IPS-NIHi7 (cell line): ENCODE data around the gene MSANTD1.

Source experiments
- DNase-seq: peaks from one replicate; pipeline ENCODE4 v3.0.0; 2012; ENCODE audit warnings: mixed read lengths; ENCODE audit errors: extremely low spot score

MSANTD1 gene

GRCh38 chr4:3263053-3263875 is 14.3 kb downstream of the MSANTD1 start:
- no peak for DNase-seq

DNA sequence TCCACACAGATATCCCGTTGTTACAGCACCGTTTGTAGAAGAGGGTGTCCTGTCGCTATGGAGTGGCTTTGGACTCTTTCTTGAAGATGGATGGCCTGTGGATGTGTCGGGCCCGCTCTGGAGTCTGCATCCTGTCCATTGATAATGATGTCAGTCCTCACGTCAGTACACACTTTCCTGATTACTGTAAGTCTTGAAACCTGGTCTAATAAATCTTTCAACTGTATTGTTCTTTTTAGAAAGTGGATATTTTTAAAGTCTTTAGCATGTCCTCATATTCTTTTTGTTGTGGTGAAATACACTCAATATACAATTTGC is 14.9 kb downstream of the MSANTD1 start:
- DNase-seq = no peak

GRCh38 chr4:3266076-3266475 is 17.1 kb downstream of the MSANTD1 start:
- no peak for DNase-seq

GRCh38 chr4:3267576-3268394 is 18.8 kb downstream of the MSANTD1 start:
- DNase-seq = peak; percentile 57

- DNase-seq = no peak
Observed at GRCh38 chr4:3268395-3269104, 19.6 kb downstream of the MSANTD1 start.

DNA sequence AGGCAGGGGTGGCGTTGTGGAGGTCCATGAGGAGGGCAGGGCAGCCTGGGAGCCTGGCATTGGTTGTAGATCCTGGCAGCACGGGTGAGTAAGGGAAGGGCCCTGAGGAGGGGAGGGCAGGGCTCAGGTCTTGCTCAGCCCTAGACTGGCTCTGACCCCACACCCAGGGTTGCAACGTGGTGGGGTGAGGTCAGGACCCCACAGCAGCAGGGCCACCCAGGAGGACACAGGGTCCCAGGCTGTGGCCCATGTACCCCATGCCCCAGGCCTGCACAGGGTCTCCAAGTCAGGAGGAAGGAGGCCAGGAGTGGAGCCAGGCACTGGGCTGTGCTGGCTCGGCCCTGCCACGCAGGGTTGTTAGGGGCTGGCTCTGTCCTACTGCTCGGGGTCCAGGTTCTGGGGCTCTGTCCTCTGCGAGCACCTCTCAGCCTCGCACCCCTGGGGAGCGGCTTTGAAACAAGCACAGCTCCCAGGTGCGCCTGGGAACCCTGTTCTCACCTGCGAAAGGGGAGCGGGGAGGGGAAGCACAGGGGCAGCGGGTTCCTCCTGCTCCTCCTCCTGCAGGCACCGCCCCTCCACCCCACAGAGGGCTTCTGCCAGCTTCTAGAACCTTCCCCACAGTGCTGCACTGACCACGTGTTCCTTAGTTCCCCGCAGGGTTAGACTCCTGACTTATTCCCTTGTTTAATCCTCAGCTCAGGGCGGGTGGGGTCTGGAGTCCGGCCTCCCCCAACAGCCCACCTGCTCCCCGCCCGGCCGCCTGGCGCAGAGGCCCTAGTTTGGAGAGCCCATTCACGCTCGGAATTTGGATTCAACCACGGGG is 20.4 kb downstream of the MSANTD1 start:
- no peak for DNase-seq

- DNase-seq = no peak
Observed at GRCh38 chr4:3269991-3270611, 21.1 kb downstream of the MSANTD1 start.

- DNase-seq = no peak
Observed at GRCh38 chr4:3271131-3271530, 22.2 kb downstream of the MSANTD1 start.

DNA sequence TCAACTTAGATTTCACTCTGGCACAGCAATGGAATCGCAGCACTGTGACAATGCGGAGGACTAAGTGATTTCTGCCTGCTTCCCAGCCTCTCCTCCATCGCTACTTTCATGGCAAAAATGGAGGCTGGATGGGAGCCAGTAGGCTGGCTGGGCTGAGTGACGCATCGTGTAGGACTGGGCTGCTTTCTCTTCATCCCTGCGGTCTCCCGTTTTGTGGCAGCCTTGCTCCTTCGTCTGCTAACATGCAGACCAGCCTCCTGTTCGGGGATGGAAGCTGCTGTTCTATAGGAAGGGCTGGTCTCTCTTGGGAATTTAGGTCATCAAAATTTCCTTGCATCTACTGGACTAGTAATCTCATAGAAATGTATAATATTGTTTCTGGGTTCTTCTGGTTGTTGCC is 28.0 kb downstream of the MSANTD1 start:
- no peak for DNase-seq

DNA sequence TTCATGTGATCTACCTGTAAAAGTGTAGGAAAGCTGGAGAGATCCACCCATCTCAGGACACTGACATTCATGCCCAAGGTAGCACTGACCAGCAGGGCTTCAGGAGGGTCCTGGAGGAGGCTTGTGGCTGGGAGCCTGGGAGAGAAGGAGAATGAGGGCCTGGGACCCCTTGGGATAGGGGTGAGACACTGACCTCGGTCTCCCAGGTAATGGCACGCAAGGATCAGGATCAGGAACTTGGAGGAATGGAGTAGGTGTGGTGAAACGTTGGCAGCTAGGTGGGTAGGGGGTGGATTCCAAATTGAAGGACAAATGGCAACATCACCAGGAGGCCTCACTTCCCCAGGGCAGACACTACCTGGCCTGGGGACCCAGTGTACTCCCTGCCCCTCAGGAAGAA is 31.5 kb downstream of the MSANTD1 start:
- no peak for DNase-seq

DNA sequence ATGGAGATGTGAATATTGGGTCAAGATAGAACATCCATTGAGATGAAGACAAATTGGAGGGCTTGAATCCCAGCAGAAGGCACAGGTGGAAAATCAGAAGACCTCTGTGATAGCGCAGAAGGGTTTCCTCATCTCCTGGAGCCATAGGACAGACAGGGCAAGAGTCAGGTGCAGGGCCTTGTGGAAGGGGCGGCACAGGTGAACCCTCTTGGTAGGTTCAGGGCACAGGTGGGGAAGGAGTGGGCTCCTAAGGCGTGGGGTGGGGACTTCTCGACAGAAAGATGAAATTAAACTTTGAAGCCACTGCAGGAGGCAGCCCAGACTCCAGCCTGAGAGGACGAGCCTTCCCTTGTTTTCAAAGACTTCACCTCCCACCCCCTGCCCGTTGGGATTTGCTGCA is 34.5 kb downstream of the MSANTD1 start:
- no peak for DNase-seq

- no peak for DNase-seq
Observed at GRCh38 chr4:3283916-3284315, 35.0 kb downstream of the MSANTD1 start.

- DNase-seq = no peak
Observed at GRCh38 chr4:3284734-3285557, 36.0 kb downstream of the MSANTD1 start.

- no peak for DNase-seq
Observed at GRCh38 chr4:3285558-3286334, 36.8 kb downstream of the MSANTD1 start.

DNA sequence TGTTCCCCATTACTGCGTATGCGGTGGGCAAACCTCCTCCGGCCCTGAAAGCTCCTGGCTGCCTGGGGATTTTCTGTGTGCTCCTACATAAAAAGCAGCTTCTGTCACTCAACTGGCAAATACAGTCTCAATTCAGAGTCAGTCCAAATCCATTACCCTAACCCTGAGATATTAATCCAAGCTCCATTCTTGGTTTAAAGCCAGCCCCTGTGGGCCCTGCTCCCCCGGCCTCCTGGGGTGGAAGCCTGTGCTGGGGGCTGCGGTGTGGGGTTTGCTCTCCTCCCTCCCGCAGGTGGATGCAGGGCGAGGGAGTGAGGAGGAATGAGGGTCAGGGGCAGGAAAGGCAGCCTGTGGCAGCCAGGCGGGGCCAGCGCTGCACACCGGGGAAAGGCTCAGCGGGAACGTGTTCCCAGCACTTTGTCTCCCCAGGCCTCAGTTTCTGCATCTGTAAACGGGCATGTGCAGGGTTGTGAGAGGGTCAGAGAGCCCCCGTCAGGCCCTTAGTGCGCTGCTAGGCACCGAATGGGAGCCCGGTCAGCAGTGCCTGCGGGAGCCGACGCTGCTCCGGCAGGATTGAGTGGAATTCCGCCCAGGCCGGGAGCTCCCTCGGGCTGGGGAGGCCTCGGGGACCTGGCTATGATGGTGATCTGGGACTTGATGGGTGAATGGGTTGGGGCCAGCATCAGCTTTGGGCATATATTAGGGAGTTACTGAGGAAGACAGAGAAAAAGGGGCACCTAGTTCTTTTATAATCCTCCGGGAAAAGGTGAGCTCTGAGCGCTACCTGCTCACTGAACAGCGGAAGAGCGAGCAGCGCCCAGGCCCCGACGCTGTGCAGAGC is 37.6 kb downstream of the MSANTD1 start:
- no peak for DNase-seq

GRCh38 chr4:3287271-3287971 is 38.5 kb downstream of the MSANTD1 start:
- no peak for DNase-seq

GRCh38 chr4:3287972-3288570 is 39.1 kb downstream of the MSANTD1 start:
- DNase-seq = no peak
